Common myeloid progenitor, CD34-positive (primary cell): ENCODE results near the gene TNFRSF25.
"Not testable (repeated sequence)": the region's sequence is repeated elsewhere in the genome, so short reads cannot be mapped to it uniquely, and the experiment has no call there.

Source experiments
- CTCF ChIA-PET: fragments of 350-600 bp; sonication (Branson Sonifier 250); formaldehyde crosslinking; loops from one replicate; lab custom pipeline; 2021; ENCODE audit warnings: antibody characterized with exemption; lab: Charles Lee
- POLR2A ChIA-PET: fragments of 350-600 bp; sonication (Branson Sonifier 250); formaldehyde crosslinking; loops from one replicate; lab custom pipeline; 2021; ENCODE audit warnings: antibody characterized with exemption; lab: Charles Lee
- DNase-seq, 3 donors: peaks; one replicate each; pipeline versions ENCODE4 v3.0.0 to v3.0.0-alpha.2; 2013
- H3K27ac ChIP-seq, 2 experiments: 1 replicate in 1 of 2; 2 replicates in 1 of 2; pipeline ENCODE4 v1.7.0; 2013; ENCODE audit warnings: inconsistent platforms in 2 of 2, low read length in 2 of 2, mild to moderate bottlenecking in 2 of 2, low read depth in 1 of 2, moderate library complexity in 1 of 2; ENCODE audit not compliant: severe bottlenecking in 2 of 2, insufficient read depth in 1 of 2, poor library complexity in 1 of 2
- H3K27me3 ChIP-seq, 5 experiments: replicated peaks in 2 of 5; 1 replicate in 3 of 5; 2 replicates in 2 of 5; pipeline versions ENCODE4 v1.6.1 to v1.7.0; 2013; ENCODE audit warnings: low read length in 4 of 5, mild to moderate bottlenecking in 2 of 5, moderate library complexity in 2 of 5, inconsistent platforms in 1 of 5; ENCODE audit not compliant: insufficient read depth in 5 of 5, control insufficient read depth in 4 of 5
- H3K36me3 ChIP-seq, 4 experiments: 1 replicate in 2 of 4; 2 replicates in 2 of 4; pipeline versions ENCODE4 v1.6.1 to v1.7.0; 2013; ENCODE audit warnings: low read length in 3 of 4, control low read depth in 1 of 4, mild to moderate bottlenecking in 1 of 4; ENCODE audit not compliant: control insufficient read depth in 4 of 4, insufficient read depth in 4 of 4
- H3K4me1 ChIP-seq, 4 experiments: 1 replicate in 3 of 4; 2 replicates in 1 of 4; pipeline versions ENCODE4 v1.6.1 to v1.7.1; 2013; ENCODE audit warnings: low read length in 3 of 4, mild to moderate bottlenecking in 3 of 4, control low read depth in 1 of 4, inconsistent platforms in 1 of 4, moderate library complexity in 1 of 4; ENCODE audit not compliant: control insufficient read depth in 4 of 4, insufficient read depth in 4 of 4; ENCODE audit errors: control extremely low read depth in 1 of 4
- H3K4me3 ChIP-seq, 7 experiments: 1 replicate in 4 of 7; 2 replicates in 3 of 7; pipeline versions ENCODE4 v1.5.1 to v1.7.0; 2013; ENCODE audit warnings: mild to moderate bottlenecking in 7 of 7, low read length in 6 of 7, moderate library complexity in 6 of 7, inconsistent platforms in 2 of 7, low read depth in 2 of 7, control low read depth in 1 of 7; ENCODE audit not compliant: insufficient read depth in 4 of 7, control insufficient read depth in 1 of 7; ENCODE audit errors: extremely low read depth in 1 of 7
- H3K9me3 ChIP-seq, 5 experiments: 1 replicate in 4 of 5; 2 replicates in 1 of 5; pipeline versions ENCODE4 v1.6.1 to v1.7.1; 2013; ENCODE audit warnings: low read length in 4 of 5, mild to moderate bottlenecking in 2 of 5, inconsistent platforms in 1 of 5, low read depth in 1 of 5, moderate library complexity in 1 of 5; ENCODE audit not compliant: control insufficient read depth in 4 of 5, insufficient read depth in 2 of 5; ENCODE audit errors: control extremely low read depth in 1 of 5
- WGBS: methylation state at CpG from one replicate; pipeline ENCODE4 v1.1.5; 2013; ENCODE audit not compliant: insufficient coverage; 5-methylcytosine and 5-hydroxymethylcytosine counted together

TNFRSF25 gene

DNA sequence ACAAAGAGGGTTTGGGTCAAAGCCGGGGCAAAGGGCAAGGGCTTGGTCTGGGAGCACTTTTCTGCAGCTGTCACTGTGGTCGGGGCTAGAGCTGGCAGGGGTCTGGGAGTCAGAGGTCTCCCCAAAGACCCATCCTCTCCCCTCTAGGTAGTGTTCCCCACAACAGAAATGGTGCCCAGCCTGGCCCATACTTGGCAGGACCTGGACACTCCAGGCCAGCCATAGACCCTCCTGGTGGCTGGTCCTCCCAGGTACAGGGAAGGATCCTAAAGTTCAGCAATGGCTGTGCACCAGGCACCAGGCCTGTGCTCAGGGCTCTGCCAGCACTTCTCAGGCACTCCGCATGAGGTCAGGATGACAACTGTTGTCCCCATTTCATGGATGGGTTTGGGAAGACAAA lies 30.4 kb downstream of the TNFRSF25 start:
- Histone ChIP-seq H3K9me3 (no peaks in the 10 kb centered on the region), H3K4me3 (no peak overlapping the region), H3K4me1 (peaks cover 0 to 5% (median 2%) of the 10 kb centered on the region in 4 experiments), H3K27ac (no peak overlapping the region), H3K27me3 (peaks cover 0 to 28% (median 9%) of the 10 kb centered on the region in 5 experiments), H3K36me3 (no peaks in the 10 kb centered on the region)
- ChIA-PET POLR2A (no interaction called here), CTCF (interaction anchor here (1.4 to 7.4 kb wide), 3 partner anchors 10 to 15 kb away, joined by 5 to 61 read pairs (median 31); partner anchors contain the start of gene HES2)
- WGBS = 89% methylated on average over 1 of the region's 3 CpGs
- no peak for DNase-seq

GRCh38 chr1:6435129-6435528 lies 30.8 kb downstream of the TNFRSF25 start:
- ChIA-PET POLR2A (no interaction called here), CTCF (interaction anchor here (1.4 to 7.4 kb wide), 3 partner anchors 9 to 15 kb away, joined by 5 to 61 read pairs (median 31); partner anchors contain the start of gene HES2)
- Histone ChIP-seq H3K9me3 (no peaks in the 10 kb centered on the region), H3K27ac (no peak overlapping the region), H3K27me3 (peaks cover 0 to 30% (median 9%) of the 10 kb centered on the region in 5 experiments), H3K4me1 (peaks cover 0 to 3% (median 1%) of the 10 kb centered on the region in 4 experiments), H3K36me3 (no peaks in the 10 kb centered on the region), H3K4me3 (no peak overlapping the region)
- 98% methylated on average over 5 of the region's 15 CpGs for WGBS
- DNase-seq = no peak

DNA sequence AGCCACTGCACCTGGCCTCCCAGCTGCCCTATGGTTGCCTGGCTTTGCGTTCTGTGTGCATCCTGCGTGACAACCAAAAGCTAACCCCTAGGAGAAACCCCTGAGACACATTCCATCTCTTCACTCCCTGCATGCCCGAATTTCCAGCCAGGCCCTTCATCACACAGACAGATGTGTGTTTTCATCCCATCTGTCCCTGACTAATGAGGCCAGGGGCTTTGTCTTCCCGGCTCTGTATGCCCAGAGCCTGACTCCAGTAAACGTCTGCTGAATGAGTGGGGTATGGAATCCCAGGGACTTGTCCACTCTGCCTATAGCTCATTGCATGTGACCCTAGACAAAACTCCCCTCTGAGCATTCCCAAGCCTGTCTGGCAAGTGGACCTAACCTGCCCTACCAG lies 31.8 kb downstream of the TNFRSF25 start:
- H3K27ac ChIP-seq = no peak overlapping the region
- H3K4me1 ChIP-seq = no peaks in the 10 kb centered on the region
- H3K36me3 ChIP-seq = no peaks in the 10 kb centered on the region
- ChIA-PET POLR2A (no interaction called here), CTCF (no interaction called here)
- no peaks in the 10 kb centered on the region for H3K9me3 ChIP-seq
- H3K27me3 ChIP-seq = peaks cover 0 to 29% (median 5%) of the 10 kb centered on the region in 5 experiments
- WGBS = 100% methylated on average over 5 of the region's 5 CpGs
- no peak for DNase-seq
- H3K4me3 ChIP-seq = no peak overlapping the region

GRCh38 chr1:6431645-6432579 lies 34.1 kb downstream of the TNFRSF25 start:
- H3K27me3 ChIP-seq = peaks cover 0 to 37% (median 3%) of the 10 kb centered on the region in 5 experiments
- H3K4me1 ChIP-seq, H3K27ac ChIP-seq, DNase-seq, POLR2A ChIA-PET, H3K36me3 ChIP-seq, H3K4me3 ChIP-seq, H3K9me3 ChIP-seq: not testable (repeated sequence)
- WGBS = 77% methylated on average over 8 of the region's 13 CpGs
- CTCF ChIA-PET = interaction anchor here (0.7 to 1.8 kb wide), 2 partner anchors 9 to 17 kb away, joined by 3 to 5 read pairs; no protein-coding TSS in a partner anchor

DNA sequence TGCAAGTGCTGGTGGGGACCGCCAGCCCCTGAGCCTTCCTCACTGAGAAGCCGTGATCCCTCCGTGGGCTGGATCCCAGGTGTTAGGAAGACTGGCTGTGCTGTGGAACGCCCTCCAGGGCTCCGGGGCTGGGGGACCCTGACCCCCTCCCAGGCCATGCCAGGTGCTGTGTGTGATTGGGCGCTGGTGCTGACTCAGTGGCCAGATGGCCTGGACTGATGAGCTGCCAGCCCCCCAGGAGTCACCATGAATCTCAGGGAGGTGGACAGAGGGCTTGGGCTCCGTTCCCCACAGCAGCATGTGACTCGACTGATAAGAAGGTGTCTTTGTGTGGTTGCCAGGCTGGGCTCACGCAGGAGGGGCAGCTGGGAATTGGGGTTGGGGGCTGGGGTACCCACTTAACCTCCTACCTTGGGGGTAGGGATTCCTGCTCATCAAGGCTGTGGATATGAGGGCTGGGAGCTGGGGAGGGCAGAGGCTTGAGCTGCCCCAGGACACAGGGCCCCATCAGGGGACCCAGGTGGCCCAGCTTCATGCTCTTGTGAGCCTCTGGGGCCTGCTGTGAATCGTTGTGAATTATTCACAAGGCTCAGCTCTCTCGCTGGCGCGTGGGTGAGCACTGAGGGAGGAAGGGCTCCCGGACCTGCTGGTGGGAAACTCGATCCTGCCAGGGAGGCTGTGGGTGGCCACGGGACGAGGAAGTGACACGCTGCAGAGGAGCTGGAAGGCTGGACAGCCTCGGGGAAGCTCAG lies 36.1 kb downstream of the TNFRSF25 start:
- H3K27ac ChIP-seq, POLR2A ChIA-PET, H3K4me1 ChIP-seq, H3K36me3 ChIP-seq, H3K4me3 ChIP-seq, H3K9me3 ChIP-seq: not testable (repeated sequence)
- CTCF ChIA-PET = interaction anchor here (1.0 kb wide), 1 partner anchor 8 kb away, joined by 3 read pairs; no protein-coding TSS in a partner anchor
- H3K27me3 ChIP-seq = peaks cover 0 to 58% (median 13%) of the 10 kb centered on the region in 5 experiments
- DNase-seq = peak in 1 of 3 donors; percentile 59
- 37% methylated on average over 11 of the region's 19 CpGs for WGBS

GRCh38 chr1:6428453-6428852 lies 37.5 kb downstream of the TNFRSF25 start:
- Histone ChIP-seq H3K27me3 (peaks cover 0 to 71% (median 17%) of the 10 kb centered on the region in 5 experiments), H3K4me1 (peaks cover 0 to 18% (median 12%) of the 10 kb centered on the region in 4 experiments)
- DNase-seq, CTCF ChIA-PET, H3K27ac ChIP-seq, POLR2A ChIA-PET, H3K4me3 ChIP-seq, H3K9me3 ChIP-seq, H3K36me3 ChIP-seq: not testable (repeated sequence)
- 93% methylated on average over 3 of the region's 6 CpGs for WGBS
